Mesangial cell (primary cell): ENCODE data around the gene CXCR5. TPM values are rescaled to one million over a fixed set of nuclear protein-coding genes. Genes with fewer than 3 reads are reported as not detected.

ENCODE experiments used
- total RNA-seq: library from RNA; depleted of rRNA; stranded (reverse); fragments of >200 nt; gene quantifications from 2 replicates; pipeline ENCODE4 v1.2.3, GENCODE V29; 2015

Gene CXCR5, protein sequence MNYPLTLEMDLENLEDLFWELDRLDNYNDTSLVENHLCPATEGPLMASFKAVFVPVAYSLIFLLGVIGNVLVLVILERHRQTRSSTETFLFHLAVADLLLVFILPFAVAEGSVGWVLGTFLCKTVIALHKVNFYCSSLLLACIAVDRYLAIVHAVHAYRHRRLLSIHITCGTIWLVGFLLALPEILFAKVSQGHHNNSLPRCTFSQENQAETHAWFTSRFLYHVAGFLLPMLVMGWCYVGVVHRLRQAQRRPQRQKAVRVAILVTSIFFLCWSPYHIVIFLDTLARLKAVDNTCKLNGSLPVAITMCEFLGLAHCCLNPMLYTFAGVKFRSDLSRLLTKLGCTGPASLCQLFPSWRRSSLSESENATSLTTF
- not detected in 2 replicates for total RNA-seq

GRCh38 chr11:118883368-118884071 is at the start of gene CXCR5:
Gene CXCR5 (plus strand): TSS chr11:118883892. CDS start chr11:118883942, 50 bp downstream.

Other genes starting within 250 kb of the CXCR5 start
- not detected in 2 replicates for gene TREH, start 204.2 kb upstream of the CXCR5 start, total RNA-seq
- 49.2 and 53.9 TPM in 2 replicates for gene DDX6, start 92.7 kb upstream of the CXCR5 start, total RNA-seq
- gene BCL9L, start 42.0 kb downstream of the CXCR5 start, total RNA-seq = 30.3 and 58.2 TPM in 2 replicates
- not detected in 2 replicates for gene UPK2, start 72.4 kb downstream of the CXCR5 start, total RNA-seq
- gene FOXR1, start 87.9 kb downstream of the CXCR5 start, total RNA-seq = not detected in 2 replicates
- 7.2 and 12.5 TPM in 2 replicates for gene CENATAC, start 114.2 kb downstream of the CXCR5 start, total RNA-seq
- gene RPS25, start 134.5 kb downstream of the CXCR5 start, total RNA-seq = 1,334 and 1,525 TPM in 2 replicates
- gene TRAPPC4, start 134.9 kb downstream of the CXCR5 start, total RNA-seq = 75.0 and 110 TPM in 2 replicates
- gene SLC37A4, start 147.0 kb downstream of the CXCR5 start, total RNA-seq = 50.4 and 68.5 TPM in 2 replicates
- gene HYOU1, start 173.3 kb downstream of the CXCR5 start, total RNA-seq = 86.6 and 187 TPM in 2 replicates
- 24.4 and 43.9 TPM in 2 replicates for gene VPS11, start 183.9 kb downstream of the CXCR5 start, total RNA-seq
- 38.8 and 62.1 TPM in 2 replicates for gene HMBS, start 201.0 kb downstream of the CXCR5 start, total RNA-seq
- 31.8 and 41.1 TPM in 2 replicates for gene DPAGT1, start 218.0 kb downstream of the CXCR5 start, total RNA-seq
- gene C2CD2L, start 223.5 kb downstream of the CXCR5 start, total RNA-seq = 5.8 and 8.6 TPM in 2 replicates
- 10.9 and 32.2 TPM in 2 replicates for gene HINFP, start 237.7 kb downstream of the CXCR5 start, total RNA-seq